Measurements from ENCODE around the gene RTN4R.
A peak's percentile ranks its signal among the peaks of the same experiment; 100 is the strongest.

Gene RTN4R

GRCh38 chr22:20238901-20239675, 29.0 kb downstream of the RTN4R start:
- in situ Hi-C loops (cut with HindIII; ENCODE audit: low sequenced_read_pairs), result no loop called here
- H3K4me3 ChIP-seq (ENCODE audit: low read depth, low read length), result no peak overlapping the region
- no peak for DNase-seq (ENCODE audit: low read depth, low spot score)
- no peak for TF ChIP-seq CTCF (IDR thresholded peaks at IDR 0.05; ENCODE audit: low read depth, low read length)

GRCh38 chr22:20238536-20238900, 29.6 kb downstream of the RTN4R start:
- peak; percentile 48 for TF ChIP-seq CTCF (IDR thresholded peaks at IDR 0.05; ENCODE audit: low read depth, low read length)
- in situ Hi-C loops (cut with HindIII; ENCODE audit: low sequenced_read_pairs), result no loop called here
- no peak for DNase-seq (ENCODE audit: low read depth, low spot score)
- H3K4me3 ChIP-seq (ENCODE audit: low read depth, low read length), result no peak overlapping the region

GRCh38 chr22:20237480-20238440, 30.4 kb downstream of the RTN4R start:
- no peak overlapping the region for H3K4me3 ChIP-seq (ENCODE audit: low read depth, low read length)
- TF ChIP-seq CTCF (IDR thresholded peaks at IDR 0.05; ENCODE audit: low read depth, low read length), result no peak
- no peak for DNase-seq (ENCODE audit: low read depth, low spot score)
- in situ Hi-C loops (cut with HindIII; ENCODE audit: low sequenced_read_pairs), result no loop called here

- DNase-seq (ENCODE audit: low read depth, low spot score), result no peak
- H3K4me3 ChIP-seq (ENCODE audit: low read depth, low read length), result no peak overlapping the region
- no peak for TF ChIP-seq CTCF (IDR thresholded peaks at IDR 0.05; ENCODE audit: low read depth, low read length)
- in situ Hi-C loops (cut with HindIII; ENCODE audit: low sequenced_read_pairs), result no loop called here
Observed at GRCh38 chr22:20236052-20236717, 31.9 kb downstream of the RTN4R start.

- in situ Hi-C loops (cut with HindIII; ENCODE audit: low sequenced_read_pairs), result no loop called here
- no peak for DNase-seq (ENCODE audit: low read depth, low spot score)
- TF ChIP-seq CTCF (IDR thresholded peaks at IDR 0.05; ENCODE audit: low read depth, low read length), result no peak
- H3K4me3 ChIP-seq (ENCODE audit: low read depth, low read length), result no peak overlapping the region
Observed at GRCh38 chr22:20235389-20235991, 32.6 kb downstream of the RTN4R start.
